NCI-H128 (cell line): ENCODE results near the gene CCDC82.
A peak's percentile ranks its signal among the peaks of the same experiment; 100 is the strongest.
"Not testable (repeated sequence)": the region's sequence is repeated elsewhere in the genome, so short reads cannot be mapped to it uniquely, and the experiment has no call there.

ENCODE experiments used
- DNase-seq: peaks from one replicate; lab custom pipeline; 2025; ENCODE audit not compliant: unreplicated experiment; lab: John Stamatoyannopoulos, UW

The CCDC82 gene

GRCh38 chr11:96389720-96390487 is at the start of gene CCDC82, which contains the start of gene JRKL:
TSS of gene CCDC82 (minus strand) at chr11:96389912. CDS start at chr11:96384747, 5,165 bp downstream.
TSS of gene JRKL (plus strand) at chr11:96390013. CDS start at chr11:96390650, 637 bp downstream.
- peak; percentile 89 for DNase-seq

GRCh38 chr11:96432654-96433053 is 42.9 kb upstream of the CCDC82 start:
- not testable (repeated sequence) for DNase-seq

- no peak for DNase-seq
These were observed 41.0 kb upstream of the CCDC82 start for GRCh38 chr11:96430668-96431067.

GRCh38 chr11:96424693-96425092 is 35.0 kb upstream of the CCDC82 start:
- no peak for DNase-seq

- no peak for DNase-seq
These were observed 23.7 kb upstream of the CCDC82 start for GRCh38 chr11:96413408-96413807.

- DNase-seq, result no peak
These were observed 23.2 kb upstream of the CCDC82 start for GRCh38 chr11:96412761-96413381.

GRCh38 chr11:96411412-96411811 is 21.7 kb upstream of the CCDC82 start:
- DNase-seq, result not testable (repeated sequence)

- no peak for DNase-seq
These were observed 11.0 kb upstream of the CCDC82 start for GRCh38 chr11:96400697-96401096.

- DNase-seq, result no peak
These were observed 8.2 kb upstream of the CCDC82 start for GRCh38 chr11:96397863-96398262.

GRCh38 chr11:96396637-96397036 is 6.9 kb upstream of the CCDC82 start:
- DNase-seq, result no peak

- no peak for DNase-seq
These were observed 5.1 kb upstream of the CCDC82 start for GRCh38 chr11:96394773-96395172.

- DNase-seq, result no peak
These were observed 4.1 kb upstream of the CCDC82 start for GRCh38 chr11:96393753-96394348.

- DNase-seq, result no peak
These were observed 2.1 kb upstream of the CCDC82 start for GRCh38 chr11:96391698-96392307.

- DNase-seq, result no peak
These were observed 728 bp upstream of the CCDC82 start for GRCh38 chr11:96390488-96390792.

GRCh38 chr11:96388891-96389719 is 607 bp downstream of the CCDC82 start:
- DNase-seq, result peak; percentile 52

- no peak for DNase-seq
These were observed 4.5 kb downstream of the CCDC82 start for GRCh38 chr11:96385187-96385586.

GRCh38 chr11:96384156-96384555 is 5.6 kb downstream of the CCDC82 start:
- no peak for DNase-seq

- DNase-seq, result no peak
These were observed 12.9 kb downstream of the CCDC82 start for GRCh38 chr11:96376796-96377195.

GRCh38 chr11:96373826-96374225 is 15.9 kb downstream of the CCDC82 start:
- DNase-seq, result no peak

- no peak for DNase-seq
These were observed 22.4 kb downstream of the CCDC82 start for GRCh38 chr11:96367342-96367741.

- no peak for DNase-seq
These were observed 23.7 kb downstream of the CCDC82 start for GRCh38 chr11:96366024-96366423.
